H1 (cell line): ENCODE measurements around the gene YAP1.

Experiments
- CTCF ChIP-seq, 3 experiments: IDR thresholded peaks; 1 replicate in 2 of 3; 2 replicates in 1 of 3; pipeline versions ENCODE4 v1.5.1 to v1.6.1; 2011; ENCODE audit warnings: low read length in 3 of 3, mild to moderate bottlenecking in 3 of 3, inconsistent platforms in 2 of 3, low read depth in 1 of 3, moderate library complexity in 1 of 3; ENCODE audit not compliant: insufficient read depth in 1 of 3; ENCODE audit errors: control extremely low read depth in 1 of 3
- EP300 ChIP-seq, 2 experiments: IDR thresholded peaks; 1 replicate in 1 of 2; 2 replicates in 1 of 2; pipeline ENCODE4 v1.6.1; 2011 to 2012; ENCODE audit warnings: low read depth in 2 of 2, low read length in 2 of 2, mild to moderate bottlenecking in 2 of 2, borderline replicate concordance in 1 of 2, inconsistent platforms in 1 of 2, moderate library complexity in 1 of 2
- JUND ChIP-seq: IDR thresholded peaks from 2 replicates; pipeline ENCODE4 v1.6.1; 2011; ENCODE audit warnings: mild to moderate bottlenecking, improper control_type of control experiment, low read length
- MAX ChIP-seq: IDR thresholded peaks from 2 replicates; pipeline ENCODE4 v1.6.1; 2012; ENCODE audit warnings: inconsistent platforms
- POLR2A ChIP-seq, 2 experiments: IDR thresholded peaks; 1 replicate in 1 of 2; 2 replicates in 1 of 2; pipeline ENCODE4 v1.6.1; 2011; ENCODE audit warnings: low read depth in 2 of 2, low read length in 2 of 2, mild to moderate bottlenecking in 2 of 2; ENCODE audit errors: control extremely low read depth in 1 of 2
- POLR2AphosphoS5 ChIP-seq: IDR thresholded peaks from 2 replicates; pipeline ENCODE4 v1.6.1; 2011; ENCODE audit warnings: low read depth, low read length

- TF ChIP-seq CTCF (IDR thresholded peaks at IDR 0.05; ENCODE audit: control extremely low read depth in 1 of 3, insufficient read depth in 1 of 3, low read depth in 1 of 3, low read length in 3 of 3) (no peak), POLR2AphosphoS5 (no peak), POLR2A (IDR thresholded peaks at IDR 0.05; ENCODE audit: control extremely low read depth in 1 of 2, low read depth in 2 of 2, low read length in 2 of 2) (no peak), JUND (no peak), EP300 (IDR thresholded peaks at IDR 0.05; ENCODE audit: borderline replicate concordance in 1 of 2, low read depth in 2 of 2, low read length in 2 of 2) (no peak), MAX (no peak)
These were observed 38.5 kb upstream of the YAP1 start for GRCh38 chr11:102071497-102072472.
